Osteocyte (in vitro differentiated cells): ENCODE data around the gene MAPK4. TPM values are rescaled to one million over a fixed set of nuclear protein-coding genes. Genes with fewer than 3 reads are reported as not detected.

Experiments used
- DNase-seq: peaks from one replicate; pipeline ENCODE4 v3.0.0; 2021; ENCODE audit warnings: mixed read lengths; ENCODE audit not compliant: unreplicated experiment; ENCODE audit errors: extremely low spot score
- H3K27ac Mint-ChIP-seq: one replicate; pipeline ENCODE4 v1.8.0; 2021; ENCODE audit warnings: mild to moderate bottlenecking, mixed read lengths; ENCODE audit not compliant: unreplicated experiment
- H3K27me3 Mint-ChIP-seq: one replicate; pipeline ENCODE4 v1.8.0; 2021; ENCODE audit warnings: mixed read lengths; ENCODE audit not compliant: unreplicated experiment
- H3K36me3 Mint-ChIP-seq: one replicate; pipeline ENCODE4 v1.8.0; 2021; ENCODE audit warnings: mixed read lengths; ENCODE audit not compliant: unreplicated experiment
- H3K4me1 Mint-ChIP-seq: one replicate; pipeline ENCODE4 v1.8.0; 2021; ENCODE audit warnings: mixed read lengths; ENCODE audit not compliant: unreplicated experiment
- H3K4me3 Mint-ChIP-seq: one replicate; pipeline ENCODE4 v1.8.0; 2021; ENCODE audit warnings: mild to moderate bottlenecking, moderate library complexity, mixed read lengths; ENCODE audit not compliant: unreplicated experiment
- H3K9me3 Mint-ChIP-seq: one replicate; pipeline ENCODE4 v1.8.0; 2021; ENCODE audit warnings: mixed read lengths; ENCODE audit not compliant: unreplicated experiment
- total RNA-seq: library from RNA; stranded (reverse); gene quantifications from 2 replicates; pipeline ENCODE4 v1.2.1, GENCODE V29; 2021
- TF ChIP-seq, protein P1 (sequence below): fragments of 200-600 bp; sonication (generic); IDR thresholded peaks from 2 replicates; pipeline ENCODE4 v1.5.0; 2021; ENCODE audit warnings: antibody characterized with exemption, mild to moderate bottlenecking, moderate library complexity

The MAPK4 gene
- total RNA-seq, 1 donor from 2014 or later = not detected

DNA sequence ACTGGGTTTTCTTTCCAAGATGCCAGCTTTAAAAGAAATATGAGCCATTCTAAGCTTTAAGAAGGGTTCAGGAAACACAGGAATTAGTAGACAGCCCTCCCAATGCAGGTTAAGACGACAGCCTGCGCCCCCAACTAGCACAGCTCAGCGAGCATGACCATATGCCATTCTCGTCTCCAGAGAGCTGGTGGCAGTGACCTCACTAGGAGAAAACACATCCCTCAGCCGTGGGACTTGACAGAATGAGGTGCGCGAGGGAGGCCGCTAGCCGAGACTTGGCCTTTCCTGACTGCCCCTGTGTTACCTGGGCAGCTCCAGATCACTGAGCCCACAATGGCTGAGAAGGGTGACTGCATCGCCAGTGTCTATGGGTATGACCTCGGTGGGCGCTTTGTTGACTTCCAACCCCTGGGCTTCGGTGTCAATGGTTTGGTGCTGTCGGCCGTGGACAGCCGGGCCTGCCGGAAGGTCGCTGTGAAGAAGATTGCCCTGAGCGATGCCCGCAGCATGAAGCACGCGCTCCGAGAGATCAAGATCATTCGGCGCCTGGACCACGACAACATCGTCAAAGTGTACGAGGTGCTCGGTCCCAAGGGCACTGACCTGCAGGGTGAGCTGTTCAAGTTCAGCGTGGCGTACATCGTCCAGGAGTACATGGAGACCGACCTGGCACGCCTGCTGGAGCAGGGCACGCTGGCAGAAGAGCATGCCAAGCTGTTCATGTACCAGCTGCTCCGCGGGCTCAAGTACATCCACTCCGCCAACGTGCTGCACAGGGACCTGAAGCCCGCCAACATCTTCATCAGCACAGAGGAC, 103.9 kb downstream of the MAPK4 start:
- Mint-ChIP-seq H3K9me3 (peaks cover 22% of the 10 kb centered on the region), H3K27me3 (no peaks in the 10 kb centered on the region), H3K4me1 (no peaks in the 10 kb centered on the region), H3K4me3 (no peak overlapping the region), H3K27ac (no peak overlapping the region), H3K36me3 (no peaks in the 10 kb centered on the region)
- TF ChIP-seq, protein P1, sequence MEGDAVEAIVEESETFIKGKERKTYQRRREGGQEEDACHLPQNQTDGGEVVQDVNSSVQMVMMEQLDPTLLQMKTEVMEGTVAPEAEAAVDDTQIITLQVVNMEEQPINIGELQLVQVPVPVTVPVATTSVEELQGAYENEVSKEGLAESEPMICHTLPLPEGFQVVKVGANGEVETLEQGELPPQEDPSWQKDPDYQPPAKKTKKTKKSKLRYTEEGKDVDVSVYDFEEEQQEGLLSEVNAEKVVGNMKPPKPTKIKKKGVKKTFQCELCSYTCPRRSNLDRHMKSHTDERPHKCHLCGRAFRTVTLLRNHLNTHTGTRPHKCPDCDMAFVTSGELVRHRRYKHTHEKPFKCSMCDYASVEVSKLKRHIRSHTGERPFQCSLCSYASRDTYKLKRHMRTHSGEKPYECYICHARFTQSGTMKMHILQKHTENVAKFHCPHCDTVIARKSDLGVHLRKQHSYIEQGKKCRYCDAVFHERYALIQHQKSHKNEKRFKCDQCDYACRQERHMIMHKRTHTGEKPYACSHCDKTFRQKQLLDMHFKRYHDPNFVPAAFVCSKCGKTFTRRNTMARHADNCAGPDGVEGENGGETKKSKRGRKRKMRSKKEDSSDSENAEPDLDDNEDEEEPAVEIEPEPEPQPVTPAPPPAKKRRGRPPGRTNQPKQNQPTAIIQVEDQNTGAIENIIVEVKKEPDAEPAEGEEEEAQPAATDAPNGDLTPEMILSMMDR = no peak
- DNase-seq = no peak

DNA sequence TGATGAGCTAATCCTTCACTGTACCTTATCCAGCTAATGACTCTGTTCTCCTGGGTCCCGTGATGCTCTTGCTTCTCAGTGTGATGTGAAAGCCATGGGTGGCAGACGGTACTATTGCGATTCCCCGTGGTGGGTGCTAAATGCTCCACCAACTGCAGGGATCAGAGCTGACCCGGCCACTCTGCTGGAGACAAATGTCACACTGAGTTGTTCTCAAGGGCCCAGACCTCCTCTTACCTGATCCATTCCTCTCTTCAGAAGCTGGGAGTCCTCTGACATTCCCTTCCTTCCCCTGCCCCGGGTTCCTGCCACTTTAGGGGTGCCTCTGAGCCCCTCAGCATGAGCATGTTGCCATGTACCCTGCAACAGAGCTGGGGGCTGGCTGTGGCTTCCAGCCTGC, 105.1 kb downstream of the MAPK4 start:
- Mint-ChIP-seq H3K27ac (no peak overlapping the region), H3K4me3 (no peak overlapping the region), H3K4me1 (no peaks in the 10 kb centered on the region), H3K9me3 (peaks cover 16% of the 10 kb centered on the region), H3K36me3 (no peaks in the 10 kb centered on the region), H3K27me3 (no peaks in the 10 kb centered on the region)
- TF ChIP-seq, protein P1 = no peak
- DNase-seq = no peak

DNA sequence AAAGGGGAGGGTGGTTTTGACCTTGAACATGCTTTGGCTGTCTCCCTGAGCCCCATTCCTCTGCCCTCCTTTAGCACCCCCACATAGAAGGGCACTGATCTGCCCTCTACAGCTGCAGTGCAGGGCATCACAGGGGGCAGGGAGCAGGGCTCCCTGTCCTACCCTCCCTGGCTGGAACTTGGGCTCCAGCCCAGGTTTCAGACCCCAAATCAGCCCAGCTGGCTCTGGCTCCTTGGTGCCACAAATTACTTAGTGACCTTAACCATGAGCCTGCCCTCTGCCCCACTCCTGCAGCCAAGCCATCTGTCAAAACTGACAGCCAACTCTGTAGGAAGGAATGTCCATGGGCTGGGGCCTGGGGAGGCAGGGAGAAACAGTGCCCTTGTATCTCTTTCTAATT, 105.6 kb downstream of the MAPK4 start:
- Mint-ChIP-seq H3K4me3 (no peak overlapping the region), H3K9me3 (peaks cover 14% of the 10 kb centered on the region), H3K27ac (no peak overlapping the region), H3K27me3 (no peaks in the 10 kb centered on the region), H3K4me1 (no peaks in the 10 kb centered on the region), H3K36me3 (no peaks in the 10 kb centered on the region)
- TF ChIP-seq, protein P1 = no peak
- no peak for DNase-seq

DNA sequence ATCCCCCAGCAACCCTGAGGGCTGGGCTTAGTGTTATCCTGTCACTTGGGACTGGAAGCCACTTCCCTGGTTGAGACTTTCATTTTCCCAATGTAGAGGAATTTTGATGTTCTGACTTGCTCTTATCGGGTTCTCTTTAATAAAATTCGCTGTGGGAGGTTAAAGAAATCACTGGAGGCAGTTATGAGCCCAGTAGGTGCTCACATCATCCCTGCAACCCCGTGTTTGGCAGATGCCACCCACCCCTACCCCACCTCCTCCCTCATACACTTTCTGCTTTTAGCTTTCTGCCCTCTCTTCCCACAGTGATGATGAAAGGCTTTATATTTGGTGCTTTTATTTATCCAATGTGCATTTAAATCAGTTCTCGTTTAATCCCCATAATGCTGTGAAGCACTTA, 106.6 kb downstream of the MAPK4 start:
- TF ChIP-seq, protein P1 = no peak
- H3K36me3 Mint-ChIP-seq = no peaks in the 10 kb centered on the region
- peaks cover 12% of the 10 kb centered on the region for H3K9me3 Mint-ChIP-seq

DNA sequence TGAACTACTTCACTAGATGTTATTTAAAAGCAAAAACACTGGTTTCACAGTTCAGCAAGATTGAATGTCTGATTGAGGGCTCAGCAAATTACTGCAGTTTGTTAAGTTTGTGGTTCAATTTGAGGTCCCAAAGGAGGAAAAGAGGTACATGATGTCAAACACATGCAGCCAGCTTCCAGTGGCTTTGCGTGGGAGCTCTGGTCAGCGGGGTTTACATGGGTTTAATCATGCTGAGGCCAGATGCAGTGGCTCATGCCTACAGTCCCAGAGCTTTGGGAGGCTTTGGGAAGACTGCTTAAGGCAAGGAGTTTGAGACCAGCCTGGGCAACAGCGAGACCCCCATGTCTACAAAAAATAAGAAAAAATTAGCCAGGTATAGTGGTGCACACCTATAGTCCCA, 111.5 kb downstream of the MAPK4 start:
- Mint-ChIP-seq H3K36me3 (no peaks in the 10 kb centered on the region), H3K27ac (no peak overlapping the region), H3K27me3 (no peaks in the 10 kb centered on the region), H3K9me3 (peaks cover 5% of the 10 kb centered on the region), H3K4me1 (no peaks in the 10 kb centered on the region), H3K4me3 (no peak overlapping the region)
- DNase-seq = no peak
- TF ChIP-seq, protein P1 = no peak

More for the DNA sequence above, 106.6 kb downstream of the MAPK4 start:
- H3K27me3 Mint-ChIP-seq = no peaks in the 10 kb centered on the region
- no peak overlapping the region for H3K4me3 Mint-ChIP-seq
- no peak overlapping the region for H3K27ac Mint-ChIP-seq
- no peak for DNase-seq
- no peaks in the 10 kb centered on the region for H3K4me1 Mint-ChIP-seq
